HUES48 (cell line): Measurements from ENCODE around the gene ZNF488.
"Not testable (repeated sequence)": the region's sequence is repeated elsewhere in the genome, so short reads cannot be mapped to it uniquely, and the experiment has no call there.

Source experiments
- H3K27ac ChIP-seq: one replicate; pipeline ENCODE4 v1.7.0; 2013; ENCODE audit warnings: low read depth, low read length, inconsistent platforms
- H3K27me3 ChIP-seq: 2 replicates; pipeline ENCODE4 v1.6.1; 2013; ENCODE audit warnings: mild to moderate bottlenecking, low read length; ENCODE audit not compliant: control insufficient read depth, insufficient read depth
- H3K36me3 ChIP-seq: 2 replicates; pipeline ENCODE4 v1.6.1; 2013; ENCODE audit warnings: low read length; ENCODE audit not compliant: control insufficient read depth, insufficient read depth
- H3K4me1 ChIP-seq: 2 replicates; pipeline ENCODE4 v1.6.1; 2013; ENCODE audit warnings: mild to moderate bottlenecking, low read length; ENCODE audit not compliant: control insufficient read depth, insufficient read depth
- H3K4me3 ChIP-seq: 2 replicates; pipeline ENCODE4 v1.5.1; 2013; ENCODE audit warnings: mild to moderate bottlenecking, low read depth, low read length
- H3K9ac ChIP-seq: 2 replicates; pipeline ENCODE4 v1.6.1; 2013; ENCODE audit warnings: mild to moderate bottlenecking, low read depth, low read length, moderate library complexity
- H3K9me3 ChIP-seq: 2 replicates; pipeline ENCODE4 v1.6.1; 2013; ENCODE audit warnings: low read length; ENCODE audit not compliant: control insufficient read depth, insufficient read depth

ZNF488 gene

DNA sequence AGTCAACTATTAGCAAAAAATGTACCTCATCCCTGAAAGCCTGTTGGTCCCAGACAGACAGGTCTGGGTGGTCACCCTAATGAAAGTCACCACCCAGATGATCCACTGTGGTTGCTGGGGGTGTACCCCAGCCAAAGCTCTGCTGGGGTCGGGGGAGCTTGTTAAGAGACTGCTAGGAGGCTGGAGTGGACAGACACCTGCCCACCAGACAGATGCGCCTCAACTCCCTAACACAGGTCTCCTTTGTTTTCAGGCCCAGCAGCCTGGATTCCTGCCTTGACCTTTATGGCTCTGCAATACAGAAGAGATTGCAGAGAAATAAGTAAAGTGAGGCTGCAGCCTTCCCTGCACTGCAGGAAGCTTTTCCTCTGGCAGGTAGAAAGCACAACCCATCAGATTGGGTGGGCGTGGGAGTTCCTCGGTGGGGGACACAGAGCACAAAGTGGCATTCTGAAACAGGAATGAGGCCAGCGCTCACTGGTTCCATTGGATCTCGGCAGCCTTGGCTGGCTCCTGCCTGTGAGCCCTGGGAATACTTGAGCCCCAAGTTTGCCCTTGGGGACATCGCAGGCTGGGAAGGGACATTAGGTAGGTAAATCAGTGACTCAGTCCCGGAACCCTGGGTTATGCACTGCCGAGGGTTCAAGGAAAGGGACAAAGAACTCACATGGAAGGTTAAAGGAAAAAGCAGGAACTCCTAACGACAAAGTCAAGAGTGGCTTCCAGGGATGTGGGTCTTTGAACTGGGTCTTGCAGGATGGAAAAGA lies 18.0 kb upstream of the ZNF488 start:
- no peaks in the 10 kb centered on the region for H3K27me3 ChIP-seq
- H3K9me3 ChIP-seq = no peaks in the 10 kb centered on the region
- H3K27ac ChIP-seq = peak overlapping the region; percentile 53
- peaks cover 28% of the 10 kb centered on the region for H3K4me1 ChIP-seq
- no peak overlapping the region for H3K9ac ChIP-seq
- no peak overlapping the region for H3K4me3 ChIP-seq
- no peaks in the 10 kb centered on the region for H3K36me3 ChIP-seq

DNA sequence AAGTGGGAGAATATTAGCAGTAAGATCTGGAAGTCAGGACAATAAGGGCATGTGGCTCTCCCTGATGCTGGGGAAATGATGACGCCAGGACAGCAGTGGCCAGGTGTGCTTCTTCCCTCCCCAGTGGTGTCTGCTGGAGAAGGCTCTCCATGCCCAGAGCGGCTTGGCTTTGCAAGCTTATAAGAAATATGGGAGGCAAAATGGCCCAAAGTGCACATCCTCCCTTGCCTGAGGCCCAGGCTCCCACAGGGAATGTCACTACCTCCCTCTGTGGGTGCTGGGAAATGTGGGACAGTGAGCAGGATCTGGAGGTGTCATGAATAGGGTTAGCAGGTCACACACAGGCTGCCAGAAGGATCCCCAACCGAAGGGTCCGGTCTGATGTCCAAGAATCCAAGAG lies 17.1 kb upstream of the ZNF488 start:
- H3K36me3 ChIP-seq = no peaks in the 10 kb centered on the region
- H3K4me3 ChIP-seq = no peak overlapping the region
- no peaks in the 10 kb centered on the region for H3K27me3 ChIP-seq
- H3K4me1 ChIP-seq = peaks cover 32% of the 10 kb centered on the region
- H3K27ac ChIP-seq = no peak overlapping the region
- no peak overlapping the region for H3K9ac ChIP-seq
- no peaks in the 10 kb centered on the region for H3K9me3 ChIP-seq

DNA sequence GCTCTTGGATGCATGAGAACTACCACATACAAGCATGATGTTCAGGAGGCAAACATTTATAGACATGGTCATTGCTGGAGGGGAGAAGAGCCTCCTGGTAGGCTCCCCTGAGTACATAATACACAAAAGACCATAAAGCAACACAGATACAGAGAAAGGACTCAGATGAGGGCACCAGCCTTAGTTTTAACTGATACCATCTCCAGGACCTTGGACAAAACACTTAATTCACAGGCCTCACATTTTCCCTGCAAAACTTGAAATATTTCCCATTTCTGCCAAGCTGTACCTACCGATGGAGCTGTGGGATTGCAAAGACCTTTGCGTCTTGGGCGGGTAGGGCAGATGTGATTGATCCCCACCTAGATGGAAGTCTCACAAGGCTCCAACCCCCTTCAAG lies 16.7 kb upstream of the ZNF488 start:
- no peaks in the 10 kb centered on the region for H3K36me3 ChIP-seq
- no peak overlapping the region for H3K27ac ChIP-seq
- H3K9ac ChIP-seq = no peak overlapping the region
- no peaks in the 10 kb centered on the region for H3K9me3 ChIP-seq
- H3K4me3 ChIP-seq = no peak overlapping the region
- H3K4me1 ChIP-seq = peaks cover 34% of the 10 kb centered on the region
- H3K27me3 ChIP-seq = no peaks in the 10 kb centered on the region

DNA sequence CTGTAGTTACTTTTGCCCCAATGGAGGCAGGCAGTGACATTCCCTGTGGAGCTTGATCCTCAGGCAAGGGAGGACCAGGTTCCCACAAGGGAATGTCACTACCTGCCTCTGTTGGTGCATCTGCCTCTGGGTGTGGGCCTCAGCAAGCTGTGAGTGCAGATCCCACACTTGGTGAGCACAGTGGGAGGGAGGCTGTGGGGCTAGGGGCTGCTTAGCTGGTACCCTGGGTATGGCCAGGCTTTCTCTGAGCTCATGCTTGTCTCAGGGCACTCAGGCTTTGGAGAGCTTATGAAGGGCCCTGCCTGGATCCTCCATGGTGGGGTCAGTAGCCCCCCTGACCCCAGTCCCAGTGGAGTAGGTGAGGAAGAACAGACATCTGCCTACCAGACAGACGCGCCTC lies 16.2 kb upstream of the ZNF488 start:
- peaks cover 34% of the 10 kb centered on the region for H3K4me1 ChIP-seq
- H3K27ac ChIP-seq = no peak overlapping the region
- H3K36me3 ChIP-seq = no peaks in the 10 kb centered on the region
- no peak overlapping the region for H3K9ac ChIP-seq
- H3K4me3 ChIP-seq = no peak overlapping the region
- no peaks in the 10 kb centered on the region for H3K27me3 ChIP-seq
- H3K9me3 ChIP-seq = no peaks in the 10 kb centered on the region

DNA sequence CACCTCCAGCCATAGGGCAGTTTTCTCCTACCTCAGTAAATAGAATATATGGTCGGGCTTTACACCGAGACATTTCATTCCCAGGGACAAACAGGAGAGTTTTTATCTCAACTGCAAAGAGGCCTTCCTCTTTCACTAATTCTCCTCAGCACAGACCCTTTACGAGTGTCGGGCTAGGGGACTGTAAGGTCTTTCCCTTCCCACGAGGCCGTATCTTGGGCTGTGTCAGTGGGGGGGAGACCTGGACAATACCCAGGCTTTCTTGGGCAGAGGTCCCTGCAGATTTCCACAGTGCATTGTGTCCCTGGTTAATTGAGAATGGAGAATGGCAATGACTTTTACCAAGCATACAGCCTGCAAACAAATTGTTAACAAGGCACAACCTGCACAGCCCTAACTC lies 13.2 kb upstream of the ZNF488 start:
- Histone ChIP-seq H3K4me1 (peaks cover 10% of the 10 kb centered on the region), H3K36me3 (no peaks in the 10 kb centered on the region), H3K27me3 (no peaks in the 10 kb centered on the region), H3K9ac (no peak overlapping the region), H3K4me3 (no peak overlapping the region), H3K9me3 (no peaks in the 10 kb centered on the region), H3K27ac (no peak overlapping the region)

DNA sequence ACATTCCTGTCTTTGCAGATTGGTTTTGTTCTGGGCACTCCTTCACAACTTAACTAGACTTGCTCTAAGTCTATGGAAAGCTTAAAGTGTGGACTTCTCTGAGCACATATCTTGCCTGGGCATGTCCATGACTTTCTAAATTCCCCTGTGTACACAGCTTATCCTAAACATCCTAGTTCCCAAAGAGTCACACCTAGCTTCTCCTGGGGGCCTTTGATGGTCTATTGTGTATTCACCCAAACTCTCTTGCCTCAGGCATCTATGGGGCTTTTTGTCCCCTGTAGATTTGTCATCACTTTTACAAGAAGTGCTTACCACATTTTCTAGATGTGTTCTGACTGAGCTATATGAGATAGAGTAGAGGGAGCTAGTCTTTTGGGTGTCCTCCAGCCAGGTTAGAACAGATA lies 12.2 kb upstream of the ZNF488 start:
- Histone ChIP-seq H3K9ac (no peak overlapping the region), H3K27me3 (no peaks in the 10 kb centered on the region), H3K4me1 (peaks cover 6% of the 10 kb centered on the region; the same call in 1 of the 2 replicates), H3K4me3 (no peak overlapping the region), H3K9me3 (no peaks in the 10 kb centered on the region), H3K27ac (no peak overlapping the region), H3K36me3 (no peaks in the 10 kb centered on the region)

DNA sequence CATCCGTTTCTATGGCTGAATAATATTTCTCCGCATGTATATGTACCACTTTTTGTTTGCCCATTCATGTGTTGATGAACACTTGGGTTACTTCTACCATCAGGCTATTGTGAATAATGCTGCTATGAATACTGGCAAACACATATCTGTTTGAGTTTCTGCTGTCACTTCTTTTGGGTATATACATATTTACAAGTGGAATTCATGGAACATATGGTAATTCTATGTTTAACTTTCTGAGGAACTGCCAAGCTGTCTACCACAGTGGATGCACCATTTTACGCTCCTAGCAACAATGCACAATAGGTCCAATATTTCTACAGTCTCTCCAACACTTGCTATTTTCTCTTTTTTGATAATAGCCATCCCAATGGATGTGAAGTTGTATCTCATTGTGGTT lies 5.5 kb upstream of the ZNF488 start:
- H3K9me3 ChIP-seq = peaks cover 3% of the 10 kb centered on the region; the same call in 1 of the 2 replicates
- no peak overlapping the region for H3K9ac ChIP-seq
- peaks cover 10% of the 10 kb centered on the region for H3K27me3 ChIP-seq
- H3K36me3 ChIP-seq = no peaks in the 10 kb centered on the region
- peaks cover 5% of the 10 kb centered on the region; the same call in 1 of the 2 replicates for H3K4me1 ChIP-seq
- no peak overlapping the region for H3K27ac ChIP-seq
- H3K4me3 ChIP-seq = no peak overlapping the region

DNA sequence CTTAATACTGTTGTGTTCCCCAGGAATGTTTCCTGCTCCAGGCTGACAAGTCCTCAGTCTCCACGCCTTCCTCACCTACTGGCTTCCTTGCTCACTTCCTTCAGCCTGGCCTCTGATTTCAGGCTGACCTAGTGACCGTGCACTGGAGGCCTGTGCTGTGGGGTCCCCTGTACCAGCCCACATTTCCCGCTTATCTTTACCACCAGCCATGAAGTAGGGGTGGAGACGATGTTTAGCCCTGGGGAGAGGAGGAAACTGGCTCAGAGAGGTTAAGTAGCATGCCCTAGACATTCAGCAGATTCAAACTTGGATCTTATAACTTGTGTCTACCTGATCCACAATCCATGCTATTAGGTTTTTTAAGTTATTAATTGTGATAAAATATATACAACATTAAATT lies 4.8 kb upstream of the ZNF488 start:
- Histone ChIP-seq H3K36me3 (no peaks in the 10 kb centered on the region), H3K27me3 (peaks cover 10% of the 10 kb centered on the region), H3K9ac (no peak overlapping the region), H3K27ac (no peak overlapping the region), H3K9me3 (peaks cover 3% of the 10 kb centered on the region; the same call in 1 of the 2 replicates), H3K4me1 (peaks cover 5% of the 10 kb centered on the region; the same call in 1 of the 2 replicates), H3K4me3 (no peak overlapping the region)

DNA sequence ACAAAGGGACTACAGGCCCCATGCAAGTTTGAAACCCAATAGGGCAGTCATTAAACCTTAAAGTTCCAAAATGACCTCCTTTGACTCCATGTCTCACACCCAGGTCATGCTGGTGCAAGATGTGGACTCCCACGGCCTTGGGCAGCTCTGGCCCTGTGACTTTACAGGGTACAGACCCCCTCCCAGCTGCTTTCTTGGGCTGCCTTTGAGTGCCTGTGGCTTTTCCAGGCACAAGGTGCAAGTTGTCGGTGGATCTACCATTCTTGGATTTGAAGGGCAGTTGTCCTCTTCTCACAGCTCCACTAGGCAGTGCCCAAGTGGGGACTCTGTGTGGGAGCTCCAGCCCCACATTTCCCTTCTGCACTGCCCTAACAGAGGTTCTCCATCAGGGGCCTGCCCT lies 2.0 kb upstream of the ZNF488 start:
- H3K4me3 ChIP-seq, H3K9ac ChIP-seq, H3K27ac ChIP-seq, H3K36me3 ChIP-seq, H3K27me3 ChIP-seq, H3K9me3 ChIP-seq: not testable (repeated sequence)
- peaks cover 25% of the 10 kb centered on the region for H3K4me1 ChIP-seq

DNA sequence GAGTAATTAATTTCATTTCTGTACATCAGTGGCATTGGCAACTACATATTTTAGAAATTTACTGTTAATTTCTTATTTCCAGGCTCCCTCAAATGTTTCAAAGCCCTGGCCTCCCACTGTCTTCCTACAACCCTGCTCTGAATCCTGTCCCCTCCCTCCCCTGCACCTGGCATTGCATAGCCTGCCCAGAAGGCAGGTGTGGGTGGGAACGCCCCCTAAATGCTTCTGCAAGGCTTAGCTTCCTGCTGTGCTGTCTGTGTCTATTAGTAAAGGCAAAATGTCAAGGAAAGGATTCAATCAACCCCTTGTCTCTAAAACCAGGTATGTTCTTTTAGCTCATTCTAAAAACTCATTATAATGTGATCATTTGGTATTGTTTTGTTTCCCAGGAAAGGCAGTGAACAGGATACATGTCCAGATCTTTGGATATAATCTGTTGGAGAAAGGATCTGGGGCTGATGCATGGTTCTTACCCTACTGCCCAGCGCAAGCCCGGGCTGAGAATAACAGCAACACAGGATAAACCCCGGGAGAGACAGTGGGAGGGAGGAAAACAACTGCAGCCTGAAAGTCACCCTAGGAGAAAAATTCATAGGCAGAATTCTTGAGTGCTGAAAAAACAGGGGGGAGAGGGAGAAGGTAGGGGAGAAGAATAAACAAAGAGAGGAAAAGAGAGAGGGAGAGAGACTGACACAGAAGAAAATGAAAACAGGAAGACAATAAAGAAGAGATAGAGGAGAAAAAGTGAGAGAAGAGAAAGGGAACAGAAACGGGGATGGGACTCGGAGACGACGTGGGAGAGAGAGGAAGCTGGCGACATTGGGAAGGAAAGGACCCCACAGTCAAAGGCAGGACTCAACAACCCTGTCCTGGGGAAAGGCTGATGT lies 589 bp downstream of the ZNF488 start:
- Histone ChIP-seq H3K9me3 (peaks cover 3% of the 10 kb centered on the region; the same call in 1 of the 2 replicates), H3K27ac (peak overlapping the region; percentile 79), H3K27me3 (peaks cover 10% of the 10 kb centered on the region), H3K4me1 (peaks cover 25% of the 10 kb centered on the region), H3K36me3 (no peaks in the 10 kb centered on the region; the same call in 1 of the 2 replicates), H3K9ac (no peak overlapping the region; the same call in 1 of the 2 replicates), H3K4me3 (peak overlapping the region; percentile 91)
